HG03378 (cell line): Measurements from ENCODE around the gene DCTPP1.

ENCODE experiments used
- ATAC-seq: cut with Tn5 transposase; IDR thresholded peaks from one replicate; pipeline ENCODE4 v1.9.1; 2021; ENCODE audit warnings: mild to moderate bottlenecking, moderate library complexity; ENCODE audit not compliant: unreplicated experiment

The DCTPP1 gene

GRCh38 chr16:30447512-30448226, 17.8 kb upstream of the DCTPP1 start:
- no peak for ATAC-seq

- ATAC-seq = no peak
Observed at GRCh38 chr16:30446203-30446595, 16.4 kb upstream of the DCTPP1 start.

GRCh38 chr16:30445408-30446202, 15.8 kb upstream of the DCTPP1 start, which contains the start of gene SEPHS2:
TSS of gene SEPHS2 (minus strand) at chr16:30445874. CDS start at chr16:30445727, 147 bp downstream.
- peak; percentile 69 for ATAC-seq

- peak; percentile 15 for ATAC-seq
Observed at GRCh38 chr16:30445149-30445407, 15.2 kb upstream of the DCTPP1 start.

- ATAC-seq = no peak
Observed at GRCh38 chr16:30444231-30445148, 14.7 kb upstream of the DCTPP1 start.

GRCh38 chr16:30443631-30444030, 13.8 kb upstream of the DCTPP1 start:
- no peak for ATAC-seq

- ATAC-seq = no peak
Observed at GRCh38 chr16:30439720-30440348, 10.0 kb upstream of the DCTPP1 start.

GRCh38 chr16:30438835-30439234, 9.0 kb upstream of the DCTPP1 start:
- no peak for ATAC-seq

- no peak for ATAC-seq
Observed at GRCh38 chr16:30437511-30438046, 7.7 kb upstream of the DCTPP1 start.

GRCh38 chr16:30434852-30435251, 5.0 kb upstream of the DCTPP1 start:
- no peak for ATAC-seq

GRCh38 chr16:30430428-30430970, 669 bp upstream of the DCTPP1 start:
- ATAC-seq = no peak

GRCh38 chr16:30429418-30429677, 482 bp downstream of the DCTPP1 start:
- ATAC-seq = no peak

GRCh38 chr16:30428055-30428454, 1.8 kb downstream of the DCTPP1 start:
- no peak for ATAC-seq

- no peak for ATAC-seq
Observed at GRCh38 chr16:30421010-30421409, 8.8 kb downstream of the DCTPP1 start.

GRCh38 chr16:30418350-30419181, 11.3 kb downstream of the DCTPP1 start:
- ATAC-seq = no peak

- ATAC-seq = peak; percentile 48
Observed at GRCh38 chr16:30417529-30418349, 12.1 kb downstream of the DCTPP1 start.

- ATAC-seq = peak; percentile 5
Observed at GRCh38 chr16:30416624-30417528, 13.0 kb downstream of the DCTPP1 start.

- ATAC-seq = no peak
Observed at GRCh38 chr16:30416047-30416603, 13.7 kb downstream of the DCTPP1 start.
